NCI-H2081 (cell line): Measurements from ENCODE around the gene RNF157.

Experiments
- DNase-seq, 2 experiments: peaks; one replicate each; lab custom pipeline; 2025; lab: John Stamatoyannopoulos, UW

The RNF157 gene

GRCh38 chr17:76240461-76241203 is at the start of gene RNF157:
Gene RNF157, minus strand, starts transcription at chr17:76240493. Its CDS starts 253 bp downstream, at chr17:76240240.
- peak; percentile 35 to 70 for DNase-seq

- DNase-seq = no peak
These were observed 41.5 kb upstream of the RNF157 start for GRCh38 chr17:76281573-76282371.

- DNase-seq = no peak
These were observed 40.4 kb upstream of the RNF157 start for GRCh38 chr17:76280650-76281049.

- no peak for DNase-seq
These were observed 39.5 kb upstream of the RNF157 start for GRCh38 chr17:76279742-76280287.

- DNase-seq = peak; percentile 73 to 84
These were observed 38.9 kb upstream of the RNF157 start for GRCh38 chr17:76278952-76279741.

GRCh38 chr17:76278268-76278908 is 38.1 kb upstream of the RNF157 start:
- no peak for DNase-seq

GRCh38 chr17:76277300-76278267 is 37.3 kb upstream of the RNF157 start:
- DNase-seq = no peak

- DNase-seq = no peak
These were observed 36.4 kb upstream of the RNF157 start for GRCh38 chr17:76276461-76277299.

GRCh38 chr17:76276069-76276431 is 35.8 kb upstream of the RNF157 start:
- no peak for DNase-seq

- no peak for DNase-seq
These were observed 35.2 kb upstream of the RNF157 start for GRCh38 chr17:76275382-76276068.

- DNase-seq = no peak
These were observed 34.0 kb upstream of the RNF157 start for GRCh38 chr17:76274112-76274956.

- DNase-seq = no peak
These were observed 33.3 kb upstream of the RNF157 start for GRCh38 chr17:76273445-76274111.

GRCh38 chr17:76272541-76273444 is 32.5 kb upstream of the RNF157 start:
- no peak for DNase-seq

GRCh38 chr17:76271669-76272540 is 31.6 kb upstream of the RNF157 start:
- no peak for DNase-seq
